ENCODE results near the gene CAMSAP2.

Gene CAMSAP2

GRCh38 chr1:200909071-200909470 lies 170.4 kb downstream of the CAMSAP2 start:
- peaks cover 21% of the 10 kb centered on the region for H3K4me1 Mint-ChIP-seq
- H3K4me3 Mint-ChIP-seq: no peak overlapping the region
- no peak overlapping the region for H3K27ac Mint-ChIP-seq

GRCh38 chr1:200909757-200910239 lies 171.1 kb downstream of the CAMSAP2 start:
- Mint-ChIP-seq H3K36me3 (ENCODE audit: low read depth) (no peaks in the 10 kb centered on the region), H3K9me3 (no peaks in the 10 kb centered on the region), H3K27me3 (peaks cover 20% of the 10 kb centered on the region), H3K4me3 (no peak overlapping the region), H3K4me1 (peaks cover 18% of the 10 kb centered on the region), H3K27ac (no peak overlapping the region)
- ATAC-seq (no peak), DNase-seq (no peak)

More at GRCh38 chr1:200909071-200909470, 170.4 kb downstream of the CAMSAP2 start:
- ATAC-seq (no peak), DNase-seq (no peak)
- no peaks in the 10 kb centered on the region for H3K36me3 Mint-ChIP-seq (ENCODE audit: low read depth)
- H3K27me3 Mint-ChIP-seq: peaks cover 26% of the 10 kb centered on the region
- no peaks in the 10 kb centered on the region for H3K9me3 Mint-ChIP-seq
